Thyroid gland (tissue), 4 donors: Measurements from ENCODE around the gene GPC6.

Source experiments
- CTCF ChIP-seq, 6 experiments: fragments of 200-600 bp in 3 of 6; fragments of 450-650 bp in 3 of 6; sonication (generic) in 3 of 6; IDR thresholded peaks; one replicate each; pipeline ENCODE4 v1.5.1; 2016 to 2019; ENCODE audit warnings: antibody characterized with exemption in 6 of 6, mild to moderate bottlenecking in 2 of 6, inconsistent platforms in 1 of 6, moderate library complexity in 1 of 6
- POLR2A ChIP-seq, 2 donors: fragments of 450-650 bp; IDR thresholded peaks; one replicate each; pipeline ENCODE4 v1.6.1; 2017; ENCODE audit warnings: antibody characterized with exemption in 2 of 2, mild to moderate bottlenecking in 2 of 2, moderate library complexity in 1 of 2

- TF ChIP-seq CTCF (IDR thresholded peaks at IDR 0.05), result no peak
- TF ChIP-seq POLR2A (IDR thresholded peaks at IDR 0.05), result no peak
These were observed 1205.0 kb downstream of the GPC6 start for GRCh38 chr13:94431574-94431973.
